CD4-positive, alpha-beta T cell treated with Interferon gamma for 1 hour (primary cell): Measurements from ENCODE around the gene DUT.

Experiments
- DNase-seq: peaks from one replicate; pipeline ENCODE4 v3.0.0-alpha.2; 2020

DUT gene

GRCh38 chr15:48330105-48330785 lies 984 bp upstream of the DUT start:
- DNase-seq: no peak

DNA sequence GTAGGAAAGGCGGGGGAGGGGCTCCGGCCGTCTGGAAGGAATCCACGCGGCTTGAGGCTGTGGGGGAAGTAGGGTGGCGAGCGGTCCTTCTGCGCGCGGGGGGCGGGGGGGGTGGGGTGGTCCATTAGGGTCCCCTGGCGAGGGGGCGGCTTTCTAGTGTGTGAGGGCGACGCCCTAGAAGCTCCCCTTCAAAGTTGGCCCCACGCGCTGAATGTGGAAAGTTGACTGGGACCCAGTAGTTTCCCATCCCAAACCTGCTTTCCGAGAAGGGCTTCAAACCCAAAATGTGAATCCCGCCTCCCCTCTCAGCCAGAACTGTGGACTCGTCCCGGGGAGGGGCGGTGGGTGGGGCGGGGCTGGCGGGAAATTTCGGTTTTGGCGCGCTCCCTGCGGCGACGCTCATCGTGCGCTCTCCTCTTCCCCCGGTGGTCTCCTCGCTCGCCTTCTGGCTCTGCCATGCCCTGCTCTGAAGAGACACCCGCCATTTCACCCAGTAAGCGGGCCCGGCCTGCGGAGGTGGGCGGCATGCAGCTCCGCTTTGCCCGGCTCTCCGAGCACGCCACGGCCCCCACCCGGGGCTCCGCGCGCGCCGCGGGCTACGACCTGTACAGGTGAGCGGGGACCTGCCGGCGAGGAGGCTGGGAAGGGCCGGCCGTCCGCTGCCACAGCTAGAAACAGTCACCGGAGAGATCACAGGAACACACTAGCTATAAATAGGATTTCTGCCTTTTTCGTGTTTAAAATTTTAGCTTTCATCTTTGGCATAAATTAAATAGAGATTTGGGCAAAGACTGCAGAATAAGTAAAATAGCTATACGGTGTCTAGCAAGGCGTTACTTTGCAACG lies 790 bp downstream of the DUT start:
- peak; percentile 60 for DNase-seq

DNA sequence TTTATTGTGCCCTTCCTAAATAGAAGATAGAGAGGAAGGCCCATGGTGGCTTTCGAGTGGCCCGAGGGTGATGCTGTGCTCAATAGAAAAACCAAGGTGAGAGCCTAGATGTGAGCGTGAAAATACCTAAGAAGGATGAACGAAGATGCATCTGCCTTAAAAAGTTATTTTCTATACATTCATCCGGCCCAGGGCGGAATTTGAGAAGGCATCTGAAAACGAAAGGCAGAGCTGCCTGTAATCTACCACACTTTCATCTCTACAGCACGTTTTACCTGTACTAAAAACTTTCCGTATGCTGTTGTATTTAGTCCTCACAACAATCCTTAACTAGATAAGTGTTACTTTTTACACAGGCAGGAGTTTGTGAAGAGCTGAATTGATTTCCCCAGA lies 1.4 kb downstream of the DUT start:
- no peak for DNase-seq

GRCh38 chr15:48333540-48333939 lies 2.3 kb downstream of the DUT start:
- DNase-seq: no peak

GRCh38 chr15:48334260-48334659 lies 3.0 kb downstream of the DUT start:
- no peak for DNase-seq

DNA sequence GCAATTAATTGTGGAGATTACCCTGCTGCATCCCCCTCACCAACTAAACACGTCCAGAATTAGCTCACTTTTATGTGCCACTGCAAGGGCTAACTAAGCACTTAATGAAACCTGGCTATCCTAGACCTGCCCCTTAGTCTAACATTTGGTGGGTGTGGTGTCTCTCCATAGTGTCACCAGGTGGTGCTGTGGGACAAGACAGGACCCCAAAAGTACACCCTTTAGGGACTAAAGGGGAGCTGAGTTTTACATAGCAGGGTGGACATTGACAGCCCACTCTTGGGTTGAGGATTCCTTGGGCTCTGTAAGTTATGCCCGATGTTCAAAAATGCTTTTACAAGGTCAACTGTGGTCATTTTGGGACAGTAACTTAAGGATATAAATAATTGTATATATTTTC lies 5.7 kb downstream of the DUT start:
- DNase-seq: no peak

GRCh38 chr15:48337607-48338006 lies 6.4 kb downstream of the DUT start:
- no peak for DNase-seq

DNA sequence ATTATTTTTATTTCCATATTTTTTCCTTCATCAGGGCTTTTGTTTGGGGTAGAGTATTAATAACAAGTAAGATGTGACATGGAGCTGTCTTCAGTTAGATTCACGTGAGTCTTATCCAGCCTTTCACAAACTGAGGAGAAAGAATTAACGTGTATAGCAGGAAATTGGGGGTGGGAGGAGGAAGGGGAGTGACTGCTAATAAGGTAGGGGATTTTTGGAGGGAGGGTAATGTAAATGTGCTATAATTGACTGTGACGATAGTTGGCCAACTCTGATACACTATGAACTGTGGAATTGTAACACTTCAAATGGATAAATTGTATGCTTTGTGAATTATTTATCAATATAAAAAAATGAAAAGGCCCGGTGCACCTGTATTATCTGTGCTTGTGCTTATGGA lies 8.9 kb downstream of the DUT start:
- DNase-seq: no peak

DNA sequence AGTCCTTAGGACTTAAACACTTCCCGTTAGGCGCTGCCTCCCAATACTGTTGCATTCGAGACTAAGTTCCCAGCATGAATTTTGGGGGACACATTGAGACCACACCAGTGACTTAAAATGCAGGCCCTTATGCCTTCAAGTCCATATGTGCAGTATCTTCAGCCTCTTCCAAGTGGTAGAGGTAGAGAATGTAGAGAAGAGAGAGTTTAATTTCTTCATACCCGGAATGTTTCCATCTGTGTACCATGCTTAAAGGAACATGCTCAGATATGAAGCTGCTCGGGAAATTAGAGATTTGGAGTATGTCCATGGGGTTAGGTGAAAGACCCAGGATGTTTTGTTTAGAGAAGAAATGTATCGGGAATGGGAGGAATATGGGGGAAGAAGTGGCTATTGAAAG lies 12.6 kb downstream of the DUT start:
- no peak for DNase-seq

GRCh38 chr15:48345516-48345915 lies 14.3 kb downstream of the DUT start:
- no peak for DNase-seq

DNA sequence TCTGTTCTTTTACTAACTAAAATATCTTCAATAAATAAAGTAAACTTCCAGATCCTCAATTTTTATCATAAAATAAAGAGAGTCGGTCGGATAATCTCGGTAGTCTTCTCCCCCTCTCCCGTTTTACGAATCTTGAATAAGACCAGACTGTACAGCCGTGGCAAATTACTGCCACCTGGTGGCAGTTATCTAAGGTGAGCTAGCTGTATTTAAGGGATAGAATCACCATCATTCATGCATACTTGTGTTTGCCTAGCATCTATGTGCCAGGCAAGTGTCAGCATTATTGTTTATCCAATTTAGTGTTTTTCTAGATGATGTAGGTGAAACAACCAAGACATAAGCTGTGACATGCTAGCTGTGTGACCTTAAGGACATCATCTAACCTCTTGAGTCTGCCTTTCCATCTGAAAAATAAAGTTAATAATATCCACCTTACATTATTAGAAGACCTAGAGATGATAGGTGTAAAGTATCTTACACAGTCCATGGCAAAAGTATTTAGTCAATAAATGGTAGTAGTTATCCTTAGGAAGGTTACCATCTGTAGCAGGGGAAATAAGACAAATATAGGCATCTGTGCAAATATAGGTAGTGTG lies 21.3 kb downstream of the DUT start:
- DNase-seq: peak; percentile 37

GRCh38 chr15:48354694-48355303 lies 23.6 kb downstream of the DUT start:
- DNase-seq: no peak

GRCh38 chr15:48355377-48355776 lies 24.1 kb downstream of the DUT start:
- DNase-seq: no peak

- DNase-seq: no peak
Measured at GRCh38 chr15:48358229-48359152, 27.3 kb downstream of the DUT start.

DNA sequence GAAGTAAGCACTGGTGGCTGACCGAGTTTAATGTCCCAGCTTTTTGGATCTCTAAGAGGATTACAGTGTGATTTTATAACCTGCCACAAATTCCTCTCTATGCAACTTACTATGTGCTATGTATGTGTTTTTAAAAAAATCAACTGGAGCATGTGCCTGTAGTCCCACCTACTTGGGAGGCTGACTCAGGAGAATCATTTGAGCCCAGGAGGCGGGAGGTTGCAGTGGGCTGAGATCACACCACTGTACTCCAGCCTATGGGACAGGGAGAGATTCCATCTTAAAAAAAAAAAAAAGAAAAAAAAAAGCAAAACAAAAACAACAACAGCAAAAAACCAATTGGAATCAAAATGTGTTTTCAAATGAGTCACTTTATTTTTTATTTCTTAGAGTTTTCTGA lies 29.6 kb downstream of the DUT start:
- no peak for DNase-seq

GRCh38 chr15:48361685-48362084 lies 30.5 kb downstream of the DUT start:
- no peak for DNase-seq

- no peak for DNase-seq
Measured at GRCh38 chr15:48363474-48363873, 32.2 kb downstream of the DUT start.

GRCh38 chr15:48365575-48365974 lies 34.3 kb downstream of the DUT start:
- no peak for DNase-seq

- no peak for DNase-seq
Measured at GRCh38 chr15:48366584-48367312, 35.5 kb downstream of the DUT start.

DNA sequence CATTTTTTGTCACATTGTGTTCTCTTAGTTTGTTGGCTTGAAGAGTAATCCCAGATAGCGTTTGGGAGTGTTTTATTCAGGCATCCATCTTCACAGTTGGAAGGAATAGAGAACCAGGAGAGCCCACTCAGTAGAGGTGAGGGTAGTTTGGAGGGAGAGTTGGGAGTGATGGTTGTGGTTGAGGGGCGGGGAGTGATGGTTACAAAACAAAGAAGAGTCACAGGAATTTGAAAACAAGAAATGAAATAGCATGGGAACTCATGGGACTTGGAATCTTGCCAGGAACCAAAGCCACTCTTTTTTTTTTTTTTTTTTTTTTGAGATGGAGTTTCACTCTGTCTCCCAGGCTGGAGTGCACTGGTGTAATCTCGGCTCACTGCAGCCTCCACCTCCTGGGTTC lies 36.3 kb downstream of the DUT start:
- DNase-seq: no peak

GRCh38 chr15:48370460-48370859 lies 39.2 kb downstream of the DUT start:
- no peak for DNase-seq

GRCh38 chr15:48371550-48371949 lies 40.3 kb downstream of the DUT start:
- DNase-seq: no peak
